PC-9 (cell line): ENCODE measurements around the gene LEFTY2. TPM values are rescaled to one million over a fixed set of nuclear protein-coding genes. Genes with fewer than 3 reads are reported as not detected.

Experiments
- BruUV-seq: library from RNA; stranded (reverse); fragments of 400-500 nt; replicated peaks from 2 replicates; lab custom pipeline; 2021; lab: Mats Ljungman, UMichigan
- CTCF ChIA-PET: fragments of 300-600 bp; sonication (Branson Sonifier 250); formaldehyde crosslinking; loops from one replicate; lab custom pipeline; 2022; ENCODE audit warnings: antibody characterized with exemption; lab: Charles Lee
- POLR2A ChIA-PET: fragments of 300-600 bp; sonication (Branson Sonifier 250); formaldehyde crosslinking; loops from one replicate; lab custom pipeline; 2022; ENCODE audit warnings: antibody characterized with exemption; ENCODE audit not compliant: unreplicated experiment; lab: Charles Lee
- DNase-seq, 2 experiments: peaks; one replicate each; pipeline versions ENCODE4 v3.0.0 to v3.0.0-alpha.2; 2015 to 2022; ENCODE audit warnings: mixed read lengths in 1 of 2
- H2AFZ ChIP-seq: fragments of 200-600 bp; sonication (generic); 2 replicates; pipeline ENCODE4 v1.8.1; 2017; ENCODE audit warnings: antibody characterized with exemption
- H3F3A ChIP-seq: fragments of 200-600 bp; sonication (generic); 2 replicates; pipeline ENCODE4 v1.8.1; 2017; ENCODE audit warnings: antibody characterized with exemption, mild to moderate bottlenecking, low read depth; ENCODE audit not compliant: insufficient read depth
- H3K27ac ChIP-seq: fragments of 200-600 bp; sonication (generic); 2 replicates; pipeline ENCODE4 v1.6.1; 2016; ENCODE audit warnings: mixed run types
- H3K27me3 ChIP-seq: fragments of 200-600 bp; sonication (generic); 2 replicates; pipeline ENCODE4 v1.6.1; 2016; ENCODE audit warnings: low read depth, mixed run types; ENCODE audit not compliant: insufficient read depth
- H3K36me3 ChIP-seq: fragments of 200-600 bp; sonication (generic); 2 replicates; pipeline ENCODE4 v1.6.1; 2016; ENCODE audit warnings: low read depth, mixed run types
- H3K4me1 ChIP-seq: fragments of 200-600 bp; sonication (generic); replicated peaks from 2 replicates; pipeline ENCODE4 v1.6.1; 2016; ENCODE audit warnings: mixed run types; ENCODE audit not compliant: insufficient read depth
- H3K4me2 ChIP-seq: fragments of 200-600 bp; sonication (generic); 2 replicates; pipeline ENCODE4 v1.6.1; 2017; ENCODE audit warnings: mixed run types
- H3K4me3 ChIP-seq: fragments of 200-600 bp; sonication (generic); 2 replicates; pipeline ENCODE4 v1.6.1; 2016; ENCODE audit warnings: mixed run types
- H3K79me2 ChIP-seq: fragments of 200-600 bp; sonication (generic); 2 replicates; pipeline ENCODE4 v1.6.1; 2017; ENCODE audit warnings: low read depth, mixed run types
- H3K9me2 ChIP-seq: fragments of 200-600 bp; sonication (generic); 2 replicates; pipeline ENCODE4 v1.8.1; 2017; ENCODE audit warnings: mild to moderate bottlenecking; ENCODE audit not compliant: insufficient read depth
- H3K9me3 ChIP-seq: fragments of 200-600 bp; sonication (generic); 2 replicates; pipeline ENCODE4 v1.8.1; 2016; ENCODE audit warnings: low read depth; ENCODE audit not compliant: insufficient read depth
- H4K20me1 ChIP-seq: fragments of 200-600 bp; sonication (generic); 2 replicates; pipeline ENCODE4 v1.8.1; 2017; ENCODE audit not compliant: insufficient read depth
- CTCF ChIP-seq: fragments of 200-600 bp; sonication (generic); conservative IDR thresholded peaks from 2 replicates; pipeline ENCODE4 v1.6.1; 2017; ENCODE audit warnings: mixed run types, antibody characterized with exemption, mild to moderate bottlenecking, moderate library complexity
- EZH2 ChIP-seq: fragments of 200-600 bp; sonication (generic); IDR thresholded peaks from 2 replicates; pipeline ENCODE4 v1.8.0; 2017; ENCODE audit warnings: antibody characterized with exemption, low read depth
- intact Hi-C: fragments of 100-400 bp; cut with micrococcal nuclease; formaldehyde crosslinking; loops from one replicate; pipeline ENCODE4 v1.10.0; 2022; ENCODE audit not compliant: unreplicated experiment
- total RNA-seq: library from RNA; stranded (reverse); gene quantifications from 2 replicates; pipeline ENCODE4 v1.2.3, GENCODE V29; 2021

The LEFTY2 gene
- total RNA-seq, 1 experiment from 2014 or later = not detected

GRCh38 chr1:225907341-225907740 is 33.7 kb downstream of the LEFTY2 start:
- H3K27me3 ChIP-seq = no peaks in the 10 kb centered on the region
- intact Hi-C loops = no loop called here
- no peak overlapping the region for H3K27ac ChIP-seq
- H3K4me3 ChIP-seq = no peak overlapping the region
- H2AFZ ChIP-seq = no peak overlapping the region
- POLR2A ChIA-PET = no interaction called here
- H3K9me2 ChIP-seq = no peaks in the 10 kb centered on the region
- no peaks in the 10 kb centered on the region for H4K20me1 ChIP-seq
- no peaks in the 10 kb centered on the region for H3K4me1 ChIP-seq
- no peak for TF ChIP-seq CTCF
- no peak for TF ChIP-seq EZH2
- H3K9me3 ChIP-seq = no peaks in the 10 kb centered on the region
- DNase-seq = no peak
- no TSS peak for BruUV-seq
- no peaks in the 10 kb centered on the region for H3K79me2 ChIP-seq
- no peaks in the 10 kb centered on the region for H3F3A ChIP-seq
- CTCF ChIA-PET = no interaction called here
- H3K36me3 ChIP-seq = no peaks in the 10 kb centered on the region
- no peak overlapping the region for H3K4me2 ChIP-seq

GRCh38 chr1:225906467-225906866 is 34.6 kb downstream of the LEFTY2 start:
- TF ChIP-seq CTCF (no peak), EZH2 (no peak)
- intact Hi-C loops = no loop called here
- H3K4me2 ChIP-seq = no peak overlapping the region
- ChIA-PET CTCF (interaction anchor here (0.6 kb wide), 1 partner anchor 191 kb away, joined by 4 read pairs; no protein-coding TSS in a partner anchor), POLR2A (no interaction called here)
- H3K4me3 ChIP-seq = no peak overlapping the region
- no peaks in the 10 kb centered on the region for H3F3A ChIP-seq
- no peaks in the 10 kb centered on the region for H3K79me2 ChIP-seq
- no peak overlapping the region for H2AFZ ChIP-seq
- H4K20me1 ChIP-seq = no peaks in the 10 kb centered on the region
- no TSS peak for BruUV-seq
- H3K4me1 ChIP-seq = no peaks in the 10 kb centered on the region
- no peaks in the 10 kb centered on the region for H3K9me2 ChIP-seq
- no peaks in the 10 kb centered on the region for H3K9me3 ChIP-seq
- no peaks in the 10 kb centered on the region for H3K27me3 ChIP-seq
- no peaks in the 10 kb centered on the region for H3K36me3 ChIP-seq
- no peak for DNase-seq
- H3K27ac ChIP-seq = no peak overlapping the region

DNA sequence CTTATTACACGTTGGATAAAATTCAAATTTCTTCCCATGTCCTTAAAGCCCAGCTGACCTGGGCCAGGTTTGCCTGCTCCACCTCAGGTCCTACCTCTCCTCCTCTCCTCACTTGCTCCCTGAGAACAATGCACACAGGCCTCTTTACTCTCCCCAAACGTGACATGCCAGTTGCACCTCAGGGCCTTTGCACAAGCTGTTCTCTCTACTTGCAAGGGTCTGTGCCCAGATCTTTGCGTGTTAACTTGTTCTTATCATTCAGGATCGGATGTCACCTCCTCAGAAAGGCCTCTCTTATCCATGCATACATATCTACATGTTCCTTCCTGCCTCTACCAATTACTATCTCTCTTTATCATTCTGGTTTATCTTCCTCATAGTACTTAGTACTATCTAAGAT is 37.4 kb downstream of the LEFTY2 start:
- H3K9me3 ChIP-seq = no peaks in the 10 kb centered on the region
- no peak overlapping the region for H2AFZ ChIP-seq
- no peaks in the 10 kb centered on the region for H3K36me3 ChIP-seq
- H3K4me1 ChIP-seq = no peaks in the 10 kb centered on the region
- POLR2A ChIA-PET = no interaction called here
- H3K27me3 ChIP-seq = no peaks in the 10 kb centered on the region
- H3K9me2 ChIP-seq = no peaks in the 10 kb centered on the region
- intact Hi-C loops = no loop called here
- no peak for TF ChIP-seq CTCF
- TF ChIP-seq EZH2 = no peak
- no peaks in the 10 kb centered on the region for H3F3A ChIP-seq
- no peak overlapping the region for H3K4me3 ChIP-seq
- CTCF ChIA-PET = interaction anchor here (0.6 kb wide), 1 partner anchor 421 kb away, joined by 3 read pairs; no protein-coding TSS in a partner anchor
- no peak for DNase-seq
- H3K27ac ChIP-seq = no peak overlapping the region
- H4K20me1 ChIP-seq = no peaks in the 10 kb centered on the region
- no peak overlapping the region for H3K4me2 ChIP-seq
- BruUV-seq = no TSS peak
- H3K79me2 ChIP-seq = no peaks in the 10 kb centered on the region
